Mucosa of stomach (tissue), 1 donor: Measurements from ENCODE around the gene NDST3.

Experiments
- H3K27me3 ChIP-seq: one replicate; pipeline ENCODE4 v1.7.0; 2013; ENCODE audit warnings: mild to moderate bottlenecking, low read length; ENCODE audit not compliant: control insufficient read depth, insufficient read depth
- H3K36me3 ChIP-seq: one replicate; pipeline ENCODE4 v1.7.0; 2013; ENCODE audit warnings: low read length; ENCODE audit not compliant: control insufficient read depth, insufficient read depth
- H3K4me1 ChIP-seq: one replicate; pipeline ENCODE4 v1.7.0; 2013; ENCODE audit warnings: mild to moderate bottlenecking, low read length; ENCODE audit not compliant: control insufficient read depth, insufficient read depth
- H3K4me3 ChIP-seq: one replicate; pipeline ENCODE4 v1.7.0; 2013; ENCODE audit warnings: low read length
- H3K9ac ChIP-seq: one replicate; pipeline ENCODE4 v1.7.0; 2013; ENCODE audit warnings: mild to moderate bottlenecking, low read length, moderate library complexity
- H3K9me3 ChIP-seq: one replicate; pipeline ENCODE4 v1.7.0; 2013; ENCODE audit warnings: mild to moderate bottlenecking, low read length, moderate library complexity; ENCODE audit not compliant: control insufficient read depth
- donor health status: Pancreatic carcinoma.

The NDST3 gene

GRCh38 chr4:118034053-118034785 is at the start of gene NDST3:
TSS of gene NDST3 (plus strand) at chr4:118034486. CDS start at chr4:118053911, 19,425 bp downstream.
- H3K36me3 ChIP-seq, result no peaks in the 10 kb centered on the region
- H3K4me1 ChIP-seq, result no peaks in the 10 kb centered on the region
- H3K9ac ChIP-seq, result no peak within 1 kb of the TSS
- H3K27me3 ChIP-seq, result peaks cover 11% of the 10 kb centered on the region
- H3K9me3 ChIP-seq, result no peaks in the 10 kb centered on the region
- H3K4me3 ChIP-seq, result no peak within 1 kb of the TSS

- Histone ChIP-seq H3K27me3 (no peaks in the 10 kb centered on the region), H3K4me3 (no peak overlapping the region), H3K36me3 (no peaks in the 10 kb centered on the region), H3K4me1 (no peaks in the 10 kb centered on the region), H3K9me3 (no peaks in the 10 kb centered on the region), H3K9ac (no peak overlapping the region)
Measured at GRCh38 chr4:117986321-117986720, 48.0 kb upstream of the NDST3 start.

DNA sequence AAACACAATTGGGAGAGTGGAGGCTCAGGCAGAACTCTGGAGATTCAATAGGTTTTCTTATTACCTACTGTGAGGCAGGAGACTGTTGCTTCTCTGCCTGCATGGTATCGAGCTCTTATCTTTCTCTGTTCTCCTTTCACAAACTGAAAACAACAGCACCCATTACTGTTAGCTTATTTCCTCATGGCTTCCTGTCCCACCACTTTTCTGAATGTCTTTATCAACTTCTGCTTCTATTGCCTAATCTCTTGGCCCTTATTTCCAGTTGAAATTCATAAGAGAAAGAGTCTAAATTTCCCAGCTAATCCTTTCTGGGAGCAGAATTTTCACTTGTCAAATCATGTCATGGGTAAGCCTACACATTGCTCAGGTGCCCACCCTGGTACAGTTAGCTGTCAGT is 46.8 kb upstream of the NDST3 start:
- Histone ChIP-seq H3K9ac (no peak overlapping the region), H3K36me3 (no peaks in the 10 kb centered on the region)

DNA sequence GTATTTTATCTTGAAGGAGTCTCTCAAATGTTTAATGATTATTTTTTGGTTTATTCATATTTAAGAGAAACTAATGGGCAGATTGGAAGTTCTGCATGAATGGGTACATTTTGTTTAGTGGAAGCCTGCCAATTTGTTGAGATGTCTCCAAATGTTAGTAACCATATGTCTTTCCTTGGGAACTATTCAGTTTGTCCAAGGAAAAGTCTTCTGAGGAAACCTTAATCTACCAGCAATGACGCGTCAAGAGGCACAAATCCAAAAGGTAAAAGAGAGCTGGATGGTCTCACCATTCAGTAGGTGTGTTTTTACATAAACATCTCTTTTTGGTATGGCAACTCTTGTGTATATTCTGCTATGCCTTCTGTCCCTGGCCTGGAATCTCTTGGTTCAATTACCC is 37.4 kb upstream of the NDST3 start:
- Histone ChIP-seq H3K27me3 (no peaks in the 10 kb centered on the region), H3K9ac (no peak overlapping the region), H3K4me1 (no peaks in the 10 kb centered on the region), H3K4me3 (no peak overlapping the region), H3K9me3 (no peaks in the 10 kb centered on the region), H3K36me3 (no peaks in the 10 kb centered on the region)

More for the DNA sequence above, 46.8 kb upstream of the NDST3 start:
- no peaks in the 10 kb centered on the region for H3K4me1 ChIP-seq
- H3K4me3 ChIP-seq, result no peak overlapping the region
- H3K9me3 ChIP-seq, result no peaks in the 10 kb centered on the region
- H3K27me3 ChIP-seq, result no peaks in the 10 kb centered on the region

GRCh38 chr4:118004088-118004487 is 30.2 kb upstream of the NDST3 start:
- Histone ChIP-seq H3K9ac (no peak overlapping the region), H3K9me3 (no peaks in the 10 kb centered on the region), H3K27me3 (no peaks in the 10 kb centered on the region), H3K36me3 (no peaks in the 10 kb centered on the region), H3K4me3 (no peak overlapping the region), H3K4me1 (no peaks in the 10 kb centered on the region)

DNA sequence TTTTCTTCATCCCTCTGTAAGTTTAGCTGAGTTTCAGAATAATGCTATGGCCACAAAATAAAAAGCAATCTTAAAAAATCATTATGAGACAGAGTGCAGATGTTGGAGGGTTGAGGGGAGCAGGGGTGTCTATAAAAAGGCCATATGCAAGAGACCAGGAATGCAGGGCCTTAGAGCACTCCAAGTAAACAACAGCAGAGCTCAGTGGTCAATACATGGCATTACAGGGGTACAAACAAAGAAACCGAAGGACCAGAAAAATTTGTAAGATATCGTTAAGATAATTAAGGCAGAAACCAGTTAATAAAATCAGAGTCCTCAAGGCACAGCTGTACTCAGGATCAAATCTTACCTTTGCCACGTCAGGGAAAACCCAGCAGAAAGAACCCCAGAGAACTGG is 28.4 kb upstream of the NDST3 start:
- Histone ChIP-seq H3K27me3 (no peaks in the 10 kb centered on the region), H3K9me3 (no peaks in the 10 kb centered on the region), H3K36me3 (no peaks in the 10 kb centered on the region), H3K9ac (no peak overlapping the region), H3K4me3 (no peak overlapping the region), H3K4me1 (no peaks in the 10 kb centered on the region)

GRCh38 chr4:118012142-118012541 is 22.1 kb upstream of the NDST3 start:
- no peak overlapping the region for H3K4me3 ChIP-seq
- H3K36me3 ChIP-seq, result no peaks in the 10 kb centered on the region
- H3K9ac ChIP-seq, result no peak overlapping the region
- no peaks in the 10 kb centered on the region for H3K4me1 ChIP-seq
- H3K9me3 ChIP-seq, result no peaks in the 10 kb centered on the region
- H3K27me3 ChIP-seq, result no peaks in the 10 kb centered on the region

GRCh38 chr4:118014831-118015230 is 19.5 kb upstream of the NDST3 start:
- Histone ChIP-seq H3K9ac (no peak overlapping the region), H3K4me1 (no peaks in the 10 kb centered on the region), H3K36me3 (no peaks in the 10 kb centered on the region), H3K9me3 (no peaks in the 10 kb centered on the region), H3K27me3 (no peaks in the 10 kb centered on the region), H3K4me3 (no peak overlapping the region)

- H3K4me3 ChIP-seq, result no peak overlapping the region
- H3K27me3 ChIP-seq, result no peaks in the 10 kb centered on the region
- no peaks in the 10 kb centered on the region for H3K9me3 ChIP-seq
- no peak overlapping the region for H3K9ac ChIP-seq
- no peaks in the 10 kb centered on the region for H3K36me3 ChIP-seq
- H3K4me1 ChIP-seq, result no peaks in the 10 kb centered on the region
Measured at GRCh38 chr4:118018381-118019145, 15.7 kb upstream of the NDST3 start.

GRCh38 chr4:118026806-118027205 is 7.5 kb upstream of the NDST3 start:
- Histone ChIP-seq H3K36me3 (no peaks in the 10 kb centered on the region), H3K4me3 (no peak overlapping the region), H3K9ac (no peak overlapping the region), H3K27me3 (no peaks in the 10 kb centered on the region), H3K9me3 (no peaks in the 10 kb centered on the region), H3K4me1 (no peaks in the 10 kb centered on the region)

DNA sequence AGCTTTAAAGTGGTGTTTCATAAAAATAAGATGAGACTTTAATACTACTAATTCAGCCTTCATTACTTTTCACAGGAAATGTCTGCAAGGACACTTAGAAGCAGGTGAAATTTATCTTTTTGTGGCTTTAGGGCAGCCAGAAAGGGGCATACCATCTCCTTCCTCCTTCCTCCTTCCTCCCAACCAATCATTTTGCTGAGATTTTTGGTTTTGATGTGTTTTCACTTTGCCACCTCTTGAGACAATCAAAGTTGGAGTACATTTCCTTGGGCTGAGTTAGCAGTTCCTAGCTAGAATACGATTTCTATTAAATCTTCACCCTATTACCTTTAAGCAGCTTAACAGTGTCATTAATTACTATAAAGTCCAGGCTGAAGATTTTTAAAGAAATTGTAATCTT is 5.1 kb upstream of the NDST3 start:
- H3K4me1 ChIP-seq, result no peaks in the 10 kb centered on the region
- H3K9ac ChIP-seq, result no peak overlapping the region
- H3K4me3 ChIP-seq, result no peak overlapping the region
- no peaks in the 10 kb centered on the region for H3K36me3 ChIP-seq
- H3K27me3 ChIP-seq, result peaks cover 11% of the 10 kb centered on the region
- no peaks in the 10 kb centered on the region for H3K9me3 ChIP-seq

DNA sequence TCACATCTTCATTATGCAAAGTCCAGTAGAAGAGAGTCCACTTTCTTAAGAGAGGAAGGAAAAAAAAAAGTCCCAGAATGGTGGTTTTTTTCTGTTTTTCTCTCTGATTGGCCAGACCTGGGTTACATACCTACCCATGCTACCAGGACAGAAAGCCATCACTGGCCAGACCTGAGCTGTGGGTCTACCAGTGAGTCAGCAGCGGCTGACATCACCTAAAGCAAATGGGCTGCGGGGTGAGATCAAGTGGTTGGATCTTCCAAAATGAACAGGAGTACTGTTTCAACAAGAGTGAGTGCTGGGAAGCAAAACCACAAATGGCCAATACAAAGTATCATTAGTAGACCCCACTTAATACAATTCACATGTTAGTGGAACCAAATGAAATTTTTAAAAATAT is 1.6 kb upstream of the NDST3 start:
- peaks cover 11% of the 10 kb centered on the region for H3K27me3 ChIP-seq
- H3K4me3 ChIP-seq, result no peak overlapping the region

More for the DNA sequence above, 1.6 kb upstream of the NDST3 start:
- no peaks in the 10 kb centered on the region for H3K9me3 ChIP-seq
- H3K36me3 ChIP-seq, result no peaks in the 10 kb centered on the region
- H3K9ac ChIP-seq, result no peak overlapping the region
- H3K4me1 ChIP-seq, result no peaks in the 10 kb centered on the region
